ENCODE results near the gene C1QTNF3.

C1QTNF3 gene

GRCh38 chr5:33997331-33997983 lies 45.6 kb downstream of the C1QTNF3 start:
- DNase-seq (ENCODE audit: low read depth in 3 of 3) = no peak

GRCh38 chr5:33995865-33996264 lies 47.1 kb downstream of the C1QTNF3 start:
- DNase-seq (ENCODE audit: low read depth in 3 of 3) = no peak

GRCh38 chr5:33994845-33995244 lies 48.2 kb downstream of the C1QTNF3 start:
- DNase-seq (ENCODE audit: low read depth in 3 of 3) = no peak

- no peak for DNase-seq (ENCODE audit: low read depth in 3 of 3)
Observed at GRCh38 chr5:33992864-33993263, 50.1 kb downstream of the C1QTNF3 start.

- DNase-seq (ENCODE audit: low read depth in 3 of 3) = no peak
Observed at GRCh38 chr5:33985447-33985846, 57.6 kb downstream of the C1QTNF3 start.

DNA sequence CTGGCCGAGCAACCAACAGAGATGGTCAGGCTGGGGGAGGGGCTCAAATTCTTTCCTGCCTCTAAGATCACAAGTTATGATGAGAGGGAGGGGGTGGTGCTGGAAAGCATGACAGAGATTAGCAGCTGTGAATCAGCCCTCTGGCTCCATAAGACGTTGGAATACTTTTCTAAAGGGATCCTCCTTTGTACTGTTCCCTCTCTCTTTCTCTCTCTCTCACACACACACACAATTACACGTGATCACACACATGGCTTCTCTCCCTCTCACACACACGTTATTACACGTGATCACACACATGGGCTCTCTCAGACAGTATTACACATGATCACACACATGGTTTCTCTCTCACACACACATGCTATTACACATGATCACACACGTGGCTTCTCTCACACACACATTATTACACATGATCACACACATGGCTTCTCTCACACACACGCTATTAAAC lies 58.3 kb downstream of the C1QTNF3 start, which contains the start of gene SLC45A2:
TSS of gene SLC45A2 (minus strand) at position 23 of the 454 bp plus-strand sequence. CDS start 110 bp downstream, outside the sequence.
- DNase-seq (ENCODE audit: low read depth in 3 of 3) = no peak

- DNase-seq (ENCODE audit: low read depth in 3 of 3) = no peak
Observed at GRCh38 chr5:33984178-33984577, 58.8 kb downstream of the C1QTNF3 start.

GRCh38 chr5:33981408-33982162 lies 61.4 kb downstream of the C1QTNF3 start:
- DNase-seq (ENCODE audit: low read depth in 3 of 3) = no peak

DNA sequence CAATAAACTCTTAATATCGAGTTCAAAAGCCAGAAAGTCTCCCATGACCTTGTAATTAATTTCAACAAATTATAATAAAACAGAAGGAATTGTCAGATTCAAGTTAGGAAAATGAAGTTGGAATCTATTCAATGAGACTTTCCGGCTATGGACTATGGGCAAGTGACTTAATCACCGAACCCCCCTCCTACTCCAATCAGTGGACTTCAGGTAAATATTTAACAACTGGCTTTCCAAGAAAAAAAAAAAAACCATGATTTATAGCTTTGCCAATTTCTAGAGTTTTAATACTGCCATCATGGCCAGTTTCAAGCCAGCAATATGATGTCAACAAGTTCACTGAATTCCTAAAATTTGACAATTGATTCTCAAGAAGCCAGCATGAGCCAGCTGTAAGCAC lies 63.0 kb downstream of the C1QTNF3 start:
- DNase-seq (ENCODE audit: low read depth in 3 of 3) = no peak

DNA sequence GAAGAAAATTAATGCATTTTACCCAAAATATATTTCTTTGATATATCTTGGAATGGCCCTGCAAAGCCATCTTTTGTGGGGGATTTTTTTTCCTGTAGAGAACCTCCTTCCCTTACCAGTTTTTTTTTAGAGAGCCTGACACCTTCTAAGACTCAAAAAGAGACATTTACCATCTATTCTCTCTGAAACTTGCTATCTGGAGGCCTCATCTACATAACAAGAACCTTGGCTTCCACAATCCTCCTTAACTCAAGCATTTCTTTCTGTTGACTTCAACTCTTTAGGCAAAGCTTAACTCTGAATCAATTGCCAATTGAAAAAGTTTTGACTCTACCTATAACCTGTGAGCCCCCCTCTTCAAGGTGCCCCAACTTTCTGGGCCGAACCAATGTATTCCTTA lies 64.7 kb downstream of the C1QTNF3 start:
- no peak for DNase-seq (ENCODE audit: low read depth in 3 of 3)

- no peak for DNase-seq (ENCODE audit: low read depth in 3 of 3)
Observed at GRCh38 chr5:33976307-33976706, 66.7 kb downstream of the C1QTNF3 start.

DNA sequence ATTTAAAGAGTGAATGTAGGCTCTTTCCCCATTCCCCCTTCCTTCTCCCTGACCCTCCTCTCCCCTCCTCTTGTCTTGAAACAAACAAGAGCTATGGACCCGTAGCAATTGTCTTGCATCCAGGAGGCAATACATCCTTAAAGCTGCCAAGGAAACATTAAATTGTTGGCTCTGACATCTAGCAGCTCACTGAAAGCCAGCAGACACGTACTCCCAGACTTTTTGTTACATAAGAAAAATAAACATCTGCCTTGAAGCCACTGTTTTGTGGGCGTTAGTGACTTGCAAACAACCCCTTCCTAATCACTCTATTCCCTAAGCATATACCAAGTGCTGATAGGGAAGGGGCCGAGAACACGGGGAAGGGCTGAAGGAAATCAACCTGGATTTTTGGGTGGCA lies 67.2 kb downstream of the C1QTNF3 start:
- DNase-seq (ENCODE audit: low read depth in 3 of 3) = no peak

DNA sequence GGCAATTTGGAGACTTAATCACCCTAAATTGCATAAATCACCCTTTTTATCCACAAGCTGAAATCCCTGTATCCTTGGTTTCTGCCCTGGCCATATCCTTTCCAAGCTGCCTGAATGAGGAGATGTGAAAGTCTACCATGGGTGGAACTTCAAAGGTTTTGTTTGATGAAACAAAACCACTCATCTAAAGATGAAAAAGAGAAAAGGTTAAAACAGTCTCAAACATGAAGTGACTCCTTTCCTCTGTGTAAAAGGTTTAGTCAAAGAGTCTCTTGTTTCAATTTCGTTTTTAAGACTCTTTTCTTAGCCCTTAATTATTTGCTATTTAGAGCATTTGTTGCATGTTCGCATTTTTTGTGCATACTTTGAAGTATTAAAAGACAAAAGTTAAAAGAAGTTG lies 69.7 kb downstream of the C1QTNF3 start:
- no peak for DNase-seq (ENCODE audit: low read depth in 3 of 3)

- no peak for DNase-seq (ENCODE audit: low read depth in 3 of 3)
Observed at GRCh38 chr5:33969572-33970452, 73.2 kb downstream of the C1QTNF3 start.

DNA sequence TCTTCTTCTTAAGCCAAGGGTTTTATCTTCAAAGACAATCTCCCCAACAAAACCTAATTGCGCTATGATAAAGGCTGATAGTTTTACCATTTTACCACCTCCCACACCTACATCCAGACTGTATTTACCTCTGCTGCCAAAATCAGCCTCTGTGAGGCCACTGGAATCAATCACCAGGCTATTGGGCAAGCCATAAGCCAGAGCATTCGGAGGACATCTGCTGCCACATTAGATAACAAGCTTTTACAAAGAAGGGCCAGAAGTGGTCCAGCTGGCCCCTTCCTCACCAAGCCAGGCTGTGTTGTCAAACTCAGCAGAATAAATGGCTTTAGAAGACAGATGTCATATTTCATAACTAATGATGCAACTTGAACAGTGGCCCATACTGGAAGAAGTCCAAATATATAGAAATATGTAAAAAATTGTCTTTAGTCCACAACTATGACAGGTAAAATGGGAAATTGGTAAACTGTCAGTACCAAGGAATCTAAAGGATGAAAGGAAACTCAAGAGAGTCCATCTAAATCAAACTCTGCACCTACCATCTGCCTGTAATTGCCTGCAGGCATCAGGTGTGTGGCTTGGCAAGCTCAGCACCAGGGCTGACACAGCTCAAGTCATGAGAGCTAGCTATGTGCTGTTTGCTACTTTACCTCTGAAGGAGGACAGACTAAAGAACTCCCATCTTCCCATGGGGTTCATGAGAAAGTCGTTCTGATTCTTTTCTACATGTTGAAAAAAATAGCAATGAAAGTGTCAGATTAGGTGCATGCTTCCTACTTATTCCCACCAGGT lies 74.6 kb downstream of the C1QTNF3 start:
- no peak for DNase-seq (ENCODE audit: low read depth in 3 of 3)
